Neural cell (in vitro differentiated cells): ENCODE data around the gene FOSL1.

Experiments
- EP300 ChIP-seq: fragments of 450-650 bp; conservative IDR thresholded peaks from 2 replicates; pipeline ENCODE4 v1.6.1; 2014; ENCODE audit warnings: antibody characterized with exemption, mild to moderate bottlenecking, moderate library complexity; ENCODE audit not compliant: poor library complexity, severe bottlenecking
- MXI1 ChIP-seq: fragments of 450-650 bp; conservative IDR thresholded peaks from 2 replicates; pipeline ENCODE4 v1.6.1; 2014; ENCODE audit warnings: antibody characterized with exemption, mild to moderate bottlenecking; ENCODE audit not compliant: poor library complexity, severe bottlenecking
- POLR2AphosphoS5 ChIP-seq: IDR thresholded peaks from 2 replicates; pipeline ENCODE4 v1.6.1; 2012
- RAD21 ChIP-seq: fragments of 450-650 bp; conservative IDR thresholded peaks from 2 replicates; pipeline ENCODE4 v1.6.1; 2014; ENCODE audit warnings: antibody characterized with exemption, mild to moderate bottlenecking, moderate library complexity
- SMC3 ChIP-seq: fragments of 450-650 bp; conservative IDR thresholded peaks from 2 replicates; pipeline ENCODE4 v1.6.1; 2014; ENCODE audit warnings: antibody characterized with exemption, mild to moderate bottlenecking, moderate library complexity; ENCODE audit not compliant: poor library complexity
- TAF1 ChIP-seq: IDR thresholded peaks from 2 replicates; pipeline ENCODE4 v1.6.1; 2012; ENCODE audit warnings: low read depth
- TF ChIP-seq, protein P1 (sequence below): fragments of 450-650 bp; IDR thresholded peaks from 2 replicates; pipeline ENCODE4 v1.5.1; 2014; ENCODE audit warnings: antibody characterized with exemption, mild to moderate bottlenecking, moderate library complexity; ENCODE audit not compliant: poor library complexity, severe bottlenecking
- TF ChIP-seq, protein P2 (sequence below): IDR thresholded peaks from 2 replicates; pipeline ENCODE4 v1.6.1; 2012; ENCODE audit warnings: borderline replicate concordance

GRCh38 chr11:65842144-65842543 is 58.0 kb downstream of the FOSL1 start:
- TF ChIP-seq, protein P1, sequence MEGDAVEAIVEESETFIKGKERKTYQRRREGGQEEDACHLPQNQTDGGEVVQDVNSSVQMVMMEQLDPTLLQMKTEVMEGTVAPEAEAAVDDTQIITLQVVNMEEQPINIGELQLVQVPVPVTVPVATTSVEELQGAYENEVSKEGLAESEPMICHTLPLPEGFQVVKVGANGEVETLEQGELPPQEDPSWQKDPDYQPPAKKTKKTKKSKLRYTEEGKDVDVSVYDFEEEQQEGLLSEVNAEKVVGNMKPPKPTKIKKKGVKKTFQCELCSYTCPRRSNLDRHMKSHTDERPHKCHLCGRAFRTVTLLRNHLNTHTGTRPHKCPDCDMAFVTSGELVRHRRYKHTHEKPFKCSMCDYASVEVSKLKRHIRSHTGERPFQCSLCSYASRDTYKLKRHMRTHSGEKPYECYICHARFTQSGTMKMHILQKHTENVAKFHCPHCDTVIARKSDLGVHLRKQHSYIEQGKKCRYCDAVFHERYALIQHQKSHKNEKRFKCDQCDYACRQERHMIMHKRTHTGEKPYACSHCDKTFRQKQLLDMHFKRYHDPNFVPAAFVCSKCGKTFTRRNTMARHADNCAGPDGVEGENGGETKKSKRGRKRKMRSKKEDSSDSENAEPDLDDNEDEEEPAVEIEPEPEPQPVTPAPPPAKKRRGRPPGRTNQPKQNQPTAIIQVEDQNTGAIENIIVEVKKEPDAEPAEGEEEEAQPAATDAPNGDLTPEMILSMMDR, result no peak
- TF ChIP-seq MXI1 (no peak), EP300 (no peak), SMC3 (no peak), TAF1 (no peak), RAD21 (no peak), POLR2AphosphoS5 (no peak)
- TF ChIP-seq, protein P2, sequence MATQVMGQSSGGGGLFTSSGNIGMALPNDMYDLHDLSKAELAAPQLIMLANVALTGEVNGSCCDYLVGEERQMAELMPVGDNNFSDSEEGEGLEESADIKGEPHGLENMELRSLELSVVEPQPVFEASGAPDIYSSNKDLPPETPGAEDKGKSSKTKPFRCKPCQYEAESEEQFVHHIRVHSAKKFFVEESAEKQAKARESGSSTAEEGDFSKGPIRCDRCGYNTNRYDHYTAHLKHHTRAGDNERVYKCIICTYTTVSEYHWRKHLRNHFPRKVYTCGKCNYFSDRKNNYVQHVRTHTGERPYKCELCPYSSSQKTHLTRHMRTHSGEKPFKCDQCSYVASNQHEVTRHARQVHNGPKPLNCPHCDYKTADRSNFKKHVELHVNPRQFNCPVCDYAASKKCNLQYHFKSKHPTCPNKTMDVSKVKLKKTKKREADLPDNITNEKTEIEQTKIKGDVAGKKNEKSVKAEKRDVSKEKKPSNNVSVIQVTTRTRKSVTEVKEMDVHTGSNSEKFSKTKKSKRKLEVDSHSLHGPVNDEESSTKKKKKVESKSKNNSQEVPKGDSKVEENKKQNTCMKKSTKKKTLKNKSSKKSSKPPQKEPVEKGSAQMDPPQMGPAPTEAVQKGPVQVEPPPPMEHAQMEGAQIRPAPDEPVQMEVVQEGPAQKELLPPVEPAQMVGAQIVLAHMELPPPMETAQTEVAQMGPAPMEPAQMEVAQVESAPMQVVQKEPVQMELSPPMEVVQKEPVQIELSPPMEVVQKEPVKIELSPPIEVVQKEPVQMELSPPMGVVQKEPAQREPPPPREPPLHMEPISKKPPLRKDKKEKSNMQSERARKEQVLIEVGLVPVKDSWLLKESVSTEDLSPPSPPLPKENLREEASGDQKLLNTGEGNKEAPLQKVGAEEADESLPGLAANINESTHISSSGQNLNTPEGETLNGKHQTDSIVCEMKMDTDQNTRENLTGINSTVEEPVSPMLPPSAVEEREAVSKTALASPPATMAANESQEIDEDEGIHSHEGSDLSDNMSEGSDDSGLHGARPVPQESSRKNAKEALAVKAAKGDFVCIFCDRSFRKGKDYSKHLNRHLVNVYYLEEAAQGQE, result no peak
